ENCODE data around the gene TP53BP2.

DNA sequence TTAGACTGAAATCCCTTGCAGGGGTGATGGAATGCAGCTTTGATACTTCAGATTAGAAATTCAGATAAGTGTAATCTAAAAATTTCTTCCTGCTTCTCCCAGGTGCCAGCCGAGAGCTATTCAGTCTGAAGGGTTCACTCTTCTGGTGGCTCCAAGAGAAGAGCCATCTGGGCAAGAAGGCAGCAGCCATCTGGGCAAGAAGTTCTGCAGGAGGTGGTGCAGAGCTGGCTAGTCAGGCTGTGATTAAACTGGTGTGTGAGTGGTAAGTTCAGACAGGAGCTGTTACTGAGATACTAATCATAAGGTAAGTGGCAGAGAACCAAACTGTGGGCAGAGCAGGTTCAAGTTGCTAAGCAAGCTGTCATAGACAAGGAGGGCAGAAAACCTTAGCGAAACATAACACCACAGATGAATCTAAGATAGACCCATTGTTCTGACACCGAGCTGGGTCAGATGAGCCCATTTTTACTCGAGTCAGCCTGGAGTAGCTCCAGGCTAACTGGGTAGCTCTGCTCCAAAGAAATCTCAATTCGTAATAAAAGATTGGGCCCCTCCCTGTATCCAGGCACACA lies 14.4 kb upstream of the TP53BP2 start:
- TF ChIP-seq, protein P1, sequence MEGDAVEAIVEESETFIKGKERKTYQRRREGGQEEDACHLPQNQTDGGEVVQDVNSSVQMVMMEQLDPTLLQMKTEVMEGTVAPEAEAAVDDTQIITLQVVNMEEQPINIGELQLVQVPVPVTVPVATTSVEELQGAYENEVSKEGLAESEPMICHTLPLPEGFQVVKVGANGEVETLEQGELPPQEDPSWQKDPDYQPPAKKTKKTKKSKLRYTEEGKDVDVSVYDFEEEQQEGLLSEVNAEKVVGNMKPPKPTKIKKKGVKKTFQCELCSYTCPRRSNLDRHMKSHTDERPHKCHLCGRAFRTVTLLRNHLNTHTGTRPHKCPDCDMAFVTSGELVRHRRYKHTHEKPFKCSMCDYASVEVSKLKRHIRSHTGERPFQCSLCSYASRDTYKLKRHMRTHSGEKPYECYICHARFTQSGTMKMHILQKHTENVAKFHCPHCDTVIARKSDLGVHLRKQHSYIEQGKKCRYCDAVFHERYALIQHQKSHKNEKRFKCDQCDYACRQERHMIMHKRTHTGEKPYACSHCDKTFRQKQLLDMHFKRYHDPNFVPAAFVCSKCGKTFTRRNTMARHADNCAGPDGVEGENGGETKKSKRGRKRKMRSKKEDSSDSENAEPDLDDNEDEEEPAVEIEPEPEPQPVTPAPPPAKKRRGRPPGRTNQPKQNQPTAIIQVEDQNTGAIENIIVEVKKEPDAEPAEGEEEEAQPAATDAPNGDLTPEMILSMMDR (IDR thresholded peaks at IDR 0.05; ENCODE audit: low read depth, low read length) = no peak
- TF ChIP-seq EZH2phosphoT487 (IDR thresholded peaks at IDR 0.05; ENCODE audit: low read depth) = no peak

Measured in OCI-LY3 (cell line).